Measurements from ENCODE around the gene CAMK1D. TPM values are rescaled to one million over a fixed set of nuclear protein-coding genes. Genes with fewer than 3 reads are reported as not detected.
"Not testable (repeated sequence)": the region's sequence is repeated elsewhere in the genome, so short reads cannot be mapped to it uniquely, and the experiment has no call there.

The CAMK1D gene
- total RNA-seq, 1 donor from 2014 or later = 1.5 TPM

- peak; percentile 12 for DNase-seq (ENCODE audit: low read depth)
Measured at GRCh38 chr10:12466704-12467305, 117.5 kb downstream of the CAMK1D start.

DNA sequence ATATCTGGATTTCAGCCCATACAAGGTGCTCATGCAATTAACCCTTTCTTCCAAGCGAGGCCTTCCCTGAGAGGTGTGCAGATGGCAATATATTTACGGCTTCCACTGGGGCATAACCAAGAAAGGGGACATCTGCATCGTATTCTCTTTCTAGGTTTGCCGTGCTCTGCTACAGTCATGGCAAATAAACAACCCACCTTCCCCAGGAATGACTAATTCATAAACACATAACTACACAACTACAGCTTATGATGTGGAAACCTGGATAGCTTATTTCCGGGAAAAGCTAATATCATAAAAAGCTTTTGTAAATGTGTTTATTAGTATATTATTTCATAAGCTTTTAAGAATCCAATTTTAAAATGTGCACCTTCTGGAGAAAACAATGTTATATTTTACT lies 120.0 kb downstream of the CAMK1D start:
- DNase-seq (ENCODE audit: low read depth) = no peak

- no peak for DNase-seq (ENCODE audit: low read depth)
Measured at GRCh38 chr10:12470719-12471118, 121.4 kb downstream of the CAMK1D start.

GRCh38 chr10:12471135-12471534 lies 121.8 kb downstream of the CAMK1D start:
- DNase-seq (ENCODE audit: low read depth) = no peak

GRCh38 chr10:12473491-12473890 lies 124.1 kb downstream of the CAMK1D start:
- no peak for DNase-seq (ENCODE audit: low read depth)

DNA sequence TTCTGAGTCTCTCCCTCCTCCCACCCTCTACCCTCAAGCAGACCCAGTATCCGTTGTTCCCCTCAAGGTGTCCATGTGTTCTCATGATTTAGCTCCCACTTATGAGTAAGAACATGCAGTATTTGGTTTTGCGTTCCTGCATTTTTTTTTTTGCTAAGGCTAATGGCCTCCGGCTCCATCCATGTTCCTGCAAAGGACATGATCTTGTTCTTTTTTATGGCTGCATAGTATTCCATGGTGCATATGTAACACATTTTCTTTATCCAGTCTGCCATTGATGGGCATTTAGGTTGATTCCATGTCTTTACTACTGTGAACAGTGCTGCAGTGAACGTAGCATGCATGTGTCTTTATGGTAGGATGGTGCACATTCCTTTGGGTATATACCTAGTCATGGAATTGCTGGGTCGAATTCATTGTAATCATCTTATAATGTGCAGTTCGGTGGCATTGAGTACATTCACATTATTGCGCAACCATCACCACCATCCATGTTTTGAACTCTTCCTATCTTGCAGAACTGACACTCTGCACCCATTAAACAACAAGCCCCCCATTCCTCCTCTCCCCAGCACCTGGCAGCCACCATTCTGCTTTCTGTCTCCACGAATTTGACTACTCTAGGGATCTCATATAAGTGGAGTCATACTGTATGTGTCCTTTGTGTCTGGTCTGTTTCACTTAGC lies 125.5 kb downstream of the CAMK1D start:
- no peak for DNase-seq (ENCODE audit: low read depth)

GRCh38 chr10:12476656-12477055 lies 127.3 kb downstream of the CAMK1D start:
- no peak for DNase-seq (ENCODE audit: low read depth)

DNA sequence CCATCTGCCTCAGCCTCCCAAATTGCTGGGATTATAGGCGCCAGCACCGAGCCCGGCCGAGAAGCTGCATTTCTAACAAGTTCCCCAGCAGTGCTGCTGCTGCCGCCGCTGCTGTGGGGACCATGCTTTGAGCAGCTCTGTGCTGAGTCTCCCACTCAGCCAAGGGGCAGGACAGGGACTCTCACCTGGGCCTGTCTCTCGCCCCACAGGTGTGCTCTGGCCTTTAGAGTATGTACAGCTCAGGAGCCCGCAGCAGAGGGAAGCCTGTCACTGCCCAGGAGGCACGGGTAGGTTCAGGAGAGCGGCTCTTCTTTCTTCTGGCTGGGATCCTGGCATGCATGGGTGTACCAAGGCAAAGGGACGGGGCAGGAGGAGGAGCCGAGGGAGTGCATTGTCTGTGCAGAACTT lies 130.1 kb downstream of the CAMK1D start:
- no peak for DNase-seq (ENCODE audit: low read depth)

GRCh38 chr10:12479924-12480323 lies 130.6 kb downstream of the CAMK1D start:
- no peak for DNase-seq (ENCODE audit: low read depth)

DNA sequence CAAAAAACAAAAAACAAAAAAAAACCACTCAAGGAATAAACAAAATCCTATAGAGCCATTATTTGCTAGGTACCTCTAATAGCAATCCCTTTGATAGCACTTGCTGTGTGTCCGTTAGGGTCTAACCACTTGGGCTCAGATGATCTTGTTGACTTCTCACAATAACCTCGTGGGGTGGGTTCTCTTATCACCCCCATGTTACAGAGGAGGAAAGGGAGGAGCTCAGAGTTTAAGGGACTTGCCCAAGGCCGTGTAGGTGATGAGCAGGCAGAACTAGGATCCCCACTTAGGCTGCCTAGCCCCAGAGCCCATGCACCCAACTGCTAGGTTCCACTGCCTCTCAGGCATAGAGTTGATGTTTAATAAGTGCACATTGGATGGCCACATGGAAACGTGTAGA lies 131.1 kb downstream of the CAMK1D start:
- DNase-seq (ENCODE audit: low read depth) = no peak

- DNase-seq (ENCODE audit: low read depth) = no peak
Measured at GRCh38 chr10:12481924-12482323, 132.6 kb downstream of the CAMK1D start.

DNA sequence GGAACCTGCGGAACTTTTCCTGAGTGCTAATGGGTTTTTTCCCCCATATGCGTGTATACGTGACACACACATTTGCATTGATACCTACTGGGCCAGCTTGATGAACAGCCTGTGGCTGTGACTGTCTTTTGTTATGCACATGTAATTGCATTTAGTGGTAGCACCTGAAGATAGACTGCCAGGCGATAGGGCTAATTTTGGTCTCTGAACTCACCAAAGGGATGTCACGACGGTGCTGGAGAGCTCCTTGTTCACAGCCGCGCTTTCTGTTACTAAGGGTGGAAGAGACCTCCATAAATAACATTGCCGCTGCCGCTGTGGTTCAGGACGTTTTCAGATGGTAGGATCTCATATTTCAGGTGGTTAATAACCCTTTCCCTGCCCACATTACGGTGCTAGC lies 133.2 kb downstream of the CAMK1D start:
- DNase-seq (ENCODE audit: low read depth) = no peak

GRCh38 chr10:12484002-12484918 lies 134.9 kb downstream of the CAMK1D start:
- DNase-seq (ENCODE audit: low read depth) = no peak

DNA sequence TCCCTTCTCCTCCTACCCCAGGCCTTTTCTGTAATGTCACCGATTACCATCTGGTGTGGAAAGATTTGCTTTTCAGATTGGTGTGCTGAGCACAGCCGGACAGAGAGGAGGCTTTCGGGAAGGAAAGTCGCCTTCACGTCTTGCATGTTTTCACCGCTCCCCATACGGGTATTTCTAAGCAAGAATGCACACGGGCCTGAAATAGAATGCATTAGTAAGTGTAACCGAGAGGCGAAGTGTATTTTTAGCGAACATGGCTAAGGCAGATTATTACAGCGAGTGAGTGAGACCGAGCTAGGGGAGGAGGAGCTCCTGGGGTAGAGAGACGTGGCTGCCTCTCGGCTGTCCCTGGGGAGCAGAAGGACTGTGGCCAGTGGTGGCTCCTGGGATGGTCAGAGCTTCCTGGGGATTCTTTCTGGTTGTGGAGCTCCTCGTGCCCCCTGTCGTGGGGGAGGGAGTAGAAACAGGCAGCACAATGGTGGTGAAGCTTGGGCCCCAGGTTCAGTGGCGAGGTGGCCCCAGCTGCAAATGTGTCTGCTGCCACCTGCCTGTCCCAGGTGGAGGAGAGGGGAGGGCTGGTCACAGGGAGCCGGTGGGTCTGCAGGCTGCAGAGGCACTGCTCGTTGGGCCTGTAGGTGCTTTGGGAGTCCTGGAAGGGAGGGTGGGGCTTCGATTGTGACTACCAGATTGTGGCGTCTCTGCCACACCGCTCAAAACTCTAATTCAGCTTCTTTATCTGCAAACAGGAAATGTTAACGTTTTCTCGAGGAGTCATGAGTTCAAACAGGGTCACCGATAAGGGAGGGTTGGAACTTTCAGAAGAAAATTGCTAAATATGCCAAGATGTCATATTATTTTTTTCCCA lies 135.8 kb downstream of the CAMK1D start:
- DNase-seq (ENCODE audit: low read depth) = no peak

DNA sequence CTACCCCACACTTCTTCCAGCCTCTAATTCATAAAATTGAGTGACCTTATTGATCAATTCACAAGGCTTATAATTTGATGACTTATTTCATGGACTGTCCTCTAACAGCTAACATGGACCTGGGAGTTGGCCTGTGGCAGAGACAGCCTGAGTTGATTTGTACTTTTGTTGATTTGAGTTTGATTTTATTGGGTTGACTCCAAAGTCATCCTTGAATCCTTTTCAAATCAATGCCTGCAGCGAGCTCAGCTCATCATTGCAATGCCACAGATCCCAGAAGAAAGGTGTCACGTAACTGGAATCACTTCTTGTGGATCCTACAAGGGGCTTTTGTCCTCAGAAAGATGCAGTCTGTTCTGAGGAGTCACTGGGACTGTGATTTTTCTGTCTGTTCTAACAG lies 138.0 kb downstream of the CAMK1D start:
- no peak for DNase-seq (ENCODE audit: low read depth)

DNA sequence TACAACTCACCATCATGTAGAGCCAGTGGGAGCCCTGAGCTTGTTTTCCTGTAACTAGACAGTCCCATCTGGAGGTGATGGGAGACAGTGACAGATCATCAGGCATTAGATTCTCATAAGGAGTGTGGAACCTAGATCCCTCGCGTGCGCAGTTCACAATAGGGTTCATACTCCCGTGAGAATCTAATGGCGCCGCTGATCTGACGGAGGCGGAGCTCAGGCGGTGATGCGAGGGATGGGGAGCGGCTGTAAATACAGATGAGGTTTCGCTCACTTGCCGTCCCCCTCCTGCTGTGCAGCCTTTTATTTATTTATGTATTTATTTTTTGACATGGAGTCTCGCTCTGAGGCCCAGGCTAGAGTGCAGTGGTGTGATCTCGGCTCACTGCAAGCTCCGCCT lies 139.3 kb downstream of the CAMK1D start:
- DNase-seq (ENCODE audit: low read depth) = no peak

DNA sequence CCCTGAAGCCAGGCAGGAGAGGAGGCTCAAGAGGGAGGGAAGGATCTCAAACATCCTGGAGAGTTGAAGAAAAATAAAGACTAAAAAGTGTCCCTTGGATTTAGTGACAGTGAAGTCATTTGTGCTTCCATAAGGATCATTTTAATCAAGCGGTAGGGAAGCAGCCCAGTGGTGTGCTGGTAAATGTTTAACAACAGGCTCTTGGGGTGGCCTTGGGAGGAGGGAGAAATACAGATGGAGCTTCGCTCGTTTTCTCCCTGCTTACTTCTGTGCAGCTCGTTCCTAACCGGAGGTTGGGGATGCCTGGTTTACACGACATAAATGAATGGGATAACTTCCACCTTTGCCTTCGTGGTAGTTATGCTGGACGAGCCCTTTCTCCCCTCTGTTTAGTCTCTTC lies 140.0 kb downstream of the CAMK1D start:
- DNase-seq (ENCODE audit: low read depth) = no peak

DNA sequence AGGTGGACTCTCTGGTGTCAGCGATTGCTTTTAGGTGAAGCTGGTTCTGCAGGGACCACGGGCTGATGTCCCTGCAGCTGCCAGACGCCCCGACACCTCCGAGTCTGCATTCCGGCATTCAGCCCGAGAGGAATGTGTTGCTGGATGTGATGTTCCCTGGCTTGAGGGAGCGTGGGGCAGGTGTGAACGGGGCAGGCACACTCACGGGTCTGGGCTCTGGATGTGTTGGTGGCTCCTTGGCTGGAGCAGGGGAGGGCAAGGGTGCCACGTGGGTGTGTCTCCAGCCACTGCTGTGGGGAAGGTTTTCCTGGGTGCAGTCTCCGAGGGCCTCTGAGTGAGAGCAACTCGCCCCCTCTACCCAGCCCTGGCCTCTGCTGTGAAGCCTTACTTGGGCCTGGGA lies 140.5 kb downstream of the CAMK1D start:
- no peak for DNase-seq (ENCODE audit: low read depth)

DNA sequence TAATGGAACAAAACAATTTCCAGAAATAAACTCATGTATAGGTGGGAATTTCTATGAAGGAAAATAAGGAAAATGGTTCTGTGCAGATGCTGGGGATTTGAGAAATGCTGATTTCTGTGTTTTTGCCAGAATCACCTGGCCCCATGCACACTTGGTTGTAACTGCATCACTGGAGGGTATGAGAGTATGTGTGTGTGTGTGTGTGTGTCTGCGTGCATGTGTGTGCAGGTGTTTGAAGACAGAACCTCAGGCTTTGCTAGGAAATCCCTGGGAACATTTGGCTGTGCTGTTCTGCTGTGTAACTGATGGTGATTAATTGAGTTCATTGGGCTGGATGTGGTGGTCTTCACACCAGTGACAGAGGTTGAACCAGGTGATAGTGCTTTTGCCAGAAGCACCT lies 141.6 kb downstream of the CAMK1D start:
- DNase-seq (ENCODE audit: low read depth) = no peak

DNA sequence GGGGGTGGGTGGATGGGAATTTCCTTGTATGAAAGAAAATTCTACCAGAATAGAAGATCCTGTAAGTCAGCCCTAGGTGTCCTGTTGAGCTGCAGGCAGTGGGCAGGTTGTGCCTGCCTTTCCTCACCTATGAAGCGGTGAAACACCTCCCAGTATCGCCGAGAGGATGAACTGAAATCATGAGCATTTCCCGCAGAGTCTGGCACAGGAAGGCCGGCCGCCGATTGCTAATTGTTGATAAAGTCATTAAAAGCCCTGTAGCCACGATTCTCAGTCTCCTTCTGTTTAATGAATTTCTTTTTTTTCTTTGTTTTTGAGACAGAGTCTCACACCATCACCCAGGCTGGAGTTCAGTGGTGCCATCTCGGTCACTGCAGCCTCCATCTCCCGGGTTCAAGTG lies 142.1 kb downstream of the CAMK1D start:
- DNase-seq (ENCODE audit: low read depth) = no peak

DNA sequence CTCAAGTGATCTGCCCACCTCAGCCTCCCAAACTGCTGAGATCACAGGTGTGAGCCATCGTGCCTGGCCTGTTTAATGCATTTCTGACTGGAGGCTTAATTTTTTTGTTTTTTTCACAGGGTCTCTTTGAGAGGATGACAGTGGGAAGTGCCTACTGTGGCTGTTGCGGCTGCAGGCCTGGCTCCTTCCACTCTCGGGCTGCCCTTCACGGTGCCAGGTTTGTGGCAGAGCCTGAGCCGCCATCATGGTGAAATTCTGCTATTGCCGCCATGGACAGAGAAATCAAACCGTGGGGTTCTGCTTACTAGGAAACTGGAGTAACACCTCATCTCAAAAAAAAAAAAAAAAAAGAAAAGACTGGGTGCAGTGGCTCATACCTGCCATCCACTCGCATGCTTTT lies 142.7 kb downstream of the CAMK1D start:
- no peak for DNase-seq (ENCODE audit: low read depth)

DNA sequence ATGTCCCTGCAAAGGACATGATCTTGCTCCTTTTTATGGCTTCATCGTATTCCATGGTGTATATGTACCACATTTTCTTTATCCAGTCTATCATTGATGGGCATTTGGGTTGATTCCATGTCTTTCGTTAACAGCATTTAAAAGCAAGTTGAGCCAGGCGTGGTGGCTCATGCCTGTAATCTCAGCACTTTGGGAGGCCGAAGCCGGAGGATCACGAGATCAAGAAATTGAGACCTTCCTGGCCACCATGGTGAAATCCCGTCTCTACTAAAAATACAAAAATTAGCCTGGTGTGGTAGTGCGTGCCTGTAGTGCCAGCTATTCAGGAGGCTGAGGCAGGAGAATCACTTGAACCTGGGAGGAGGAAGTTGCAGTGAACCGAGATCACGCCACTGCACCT lies 147.7 kb downstream of the CAMK1D start:
- DNase-seq (ENCODE audit: low read depth) = not testable (repeated sequence)
